Lung (tissue), 12 donors: ENCODE results near the gene ANGEL1. TPM values are rescaled to one million over a fixed set of nuclear protein-coding genes. Genes with fewer than 3 reads are reported as not detected.

Experiments used
- ATAC-seq: fragments of 200-7000 bp; cut with Tn5 transposase; one replicate; pipeline ENCODE4 v1.9.1; 2020; ENCODE audit warnings: moderate number of reproducible peaks; ENCODE audit not compliant: insufficient read depth, low FRiP score
- DNase-seq, 3 donors: peaks; one replicate each; pipeline ENCODE4 v3.0.0-alpha.2; 2013 to 2017
- H3K27ac ChIP-seq, 2 donors: one replicate each; pipeline ENCODE4 v1.5.1; 2013; ENCODE audit warnings: mild to moderate bottlenecking in 2 of 2, moderate library complexity in 2 of 2, control low read depth in 1 of 2, inconsistent platforms in 1 of 2, low read depth in 1 of 2, low read length in 1 of 2
- H3K27me3 ChIP-seq, 3 donors: one replicate each; pipeline ENCODE4 v1.5.1; 2013; ENCODE audit warnings: low read length in 2 of 3; ENCODE audit not compliant: control insufficient read depth in 3 of 3, insufficient read depth in 3 of 3
- H3K36me3 ChIP-seq, 4 donors: one replicate each; pipeline ENCODE4 v1.5.1; 2013; ENCODE audit warnings: low read length in 4 of 4, mild to moderate bottlenecking in 1 of 4, moderate library complexity in 1 of 4; ENCODE audit not compliant: control insufficient read depth in 4 of 4, insufficient read depth in 4 of 4
- H3K4me1 ChIP-seq, 5 donors: one replicate each; pipeline ENCODE4 v1.5.1; 2013; ENCODE audit warnings: low read length in 5 of 5, mild to moderate bottlenecking in 2 of 5, moderate library complexity in 1 of 5; ENCODE audit not compliant: control insufficient read depth in 5 of 5, insufficient read depth in 5 of 5
- H3K4me3 ChIP-seq: one replicate; pipeline ENCODE4 v1.5.1; 2013; ENCODE audit warnings: mild to moderate bottlenecking, control low read depth, moderate library complexity
- H3K9ac ChIP-seq, 2 donors: one replicate each; pipeline ENCODE4 v1.5.1; 2013; ENCODE audit warnings: low read length in 2 of 2, control low read depth in 1 of 2; ENCODE audit not compliant: insufficient read depth in 1 of 2
- H3K9me3 ChIP-seq, 4 donors: one replicate each; pipeline ENCODE4 v1.5.1; 2013; ENCODE audit warnings: low read length in 3 of 4, mild to moderate bottlenecking in 1 of 4, moderate library complexity in 1 of 4; ENCODE audit not compliant: control insufficient read depth in 4 of 4, insufficient read depth in 3 of 4
- CTCF ChIP-seq: IDR thresholded peaks from 2 replicates; pipeline ENCODE4 v1.5.1; 2012; ENCODE audit warnings: mild to moderate bottlenecking; ENCODE audit errors: control extremely low read depth, extremely low read depth
- WGBS, 2 donors: extraction: QIAGEN DNeasy Blood & Tissue Kit; methylation state at CpG; one replicate each; pipeline ENCODE4 v1.1.7; 2013; 5-methylcytosine and 5-hydroxymethylcytosine counted together
- polyA plus RNA-seq, 2 donors: library from polyadenylated mRNA; stranded (reverse); fragments of 200-250 nt; gene quantifications; one replicate each; pipeline ENCODE4 v1.2.1, GENCODE V29; 2013
- total RNA-seq, 2 donors: library from RNA; depleted of rRNA in 1 of 2; stranded (reverse); fragments of >200 nt in 1 of 2; gene quantifications; one replicate each; pipeline ENCODE4 v1.2.1, GENCODE V29; 2014 to 2021
- donor health status: control.
- donor health status: control.
- donor health status: Bipolar disorder and iron deficiency.
- donor health status: healthy.
- donor health status: DM: yes; HTN: yes; CAD: no.

ANGEL1 gene
- total and polyA plus RNA-seq, 4 donors, result 10.4 to 20.4 (median 15.0) TPM

DNA sequence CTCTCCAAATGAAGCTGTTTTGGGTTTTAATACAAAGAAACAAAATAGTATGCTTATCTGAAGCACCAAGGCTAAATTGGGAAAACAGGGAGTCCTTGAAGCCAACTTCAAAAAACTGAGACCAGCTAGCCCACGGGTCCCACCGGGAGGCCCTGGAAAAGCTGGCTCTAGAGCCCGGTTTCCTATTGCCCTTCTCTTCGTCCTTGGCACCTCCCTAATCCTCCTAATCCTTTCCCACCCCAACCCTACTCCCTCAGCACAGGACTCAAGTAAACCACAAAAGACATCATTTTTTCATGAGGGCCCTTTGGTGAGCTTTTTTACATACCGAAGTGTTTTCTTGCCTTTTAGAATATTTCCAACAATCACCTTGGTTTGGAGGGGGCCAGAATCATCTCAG lies 24.8 kb upstream of the ANGEL1 start:
- no peak overlapping the region for H3K27ac ChIP-seq
- TF ChIP-seq CTCF, result no peak
- WGBS, 2 donors, result 69 to 86% methylated on average over 5 of the region's 5 CpGs
- no peak for DNase-seq
- peaks cover 0 to 2% (median 0%) of the 10 kb centered on the region in 5 donors for H3K4me1 ChIP-seq
- H3K36me3 ChIP-seq, result peaks cover 0 to 1% (median 0%) of the 10 kb centered on the region in 4 donors
- peaks cover 0 to 4% (median 0%) of the 10 kb centered on the region in 3 donors for H3K27me3 ChIP-seq
- H3K4me3 ChIP-seq, result no peak overlapping the region
- ATAC-seq, result no peak
- H3K9me3 ChIP-seq, result no peaks in the 10 kb centered on the region
- no peak overlapping the region for H3K9ac ChIP-seq

DNA sequence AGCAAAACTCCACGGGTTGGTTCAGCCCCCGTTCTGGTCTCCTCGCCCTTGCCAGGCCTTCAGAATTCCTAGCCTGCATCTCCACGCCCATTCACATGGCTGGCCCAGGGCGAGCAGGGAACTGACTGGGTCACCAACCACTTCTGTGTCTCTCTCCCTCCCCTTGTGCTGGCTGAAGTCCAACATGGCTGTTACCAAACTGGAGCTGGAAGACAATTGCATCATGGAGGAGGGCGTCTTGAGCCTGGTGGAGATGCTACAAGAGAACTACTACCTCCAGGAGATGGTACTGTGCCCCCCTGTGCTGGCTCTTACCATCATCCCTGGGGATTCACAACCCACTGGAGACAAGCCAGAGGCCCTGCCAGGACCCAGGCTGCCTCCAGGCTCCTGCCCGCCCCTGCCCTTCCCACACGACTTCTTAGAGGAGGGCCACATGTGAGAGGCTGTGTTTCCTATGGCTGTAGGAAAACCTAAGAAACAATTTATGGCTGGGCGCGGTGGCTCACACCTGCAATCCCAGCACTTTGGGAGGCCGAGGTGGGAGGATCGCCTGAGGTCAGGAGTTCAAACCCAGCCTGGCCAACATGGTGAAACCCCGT lies 23.4 kb upstream of the ANGEL1 start:
- WGBS, 2 donors, result 83 to 85% methylated on average over 13 of the region's 13 CpGs
- no peak overlapping the region for H3K4me3 ChIP-seq
- ATAC-seq (no peak), DNase-seq (no peak)
- peaks cover 0 to 4% (median 0%) of the 10 kb centered on the region in 3 donors for H3K27me3 ChIP-seq
- H3K9me3 ChIP-seq, result no peaks in the 10 kb centered on the region
- no peak for TF ChIP-seq CTCF
- no peak overlapping the region for H3K9ac ChIP-seq
- H3K36me3 ChIP-seq, result peaks cover 0 to 1% (median 0%) of the 10 kb centered on the region in 4 donors
- no peak overlapping the region for H3K27ac ChIP-seq
- H3K4me1 ChIP-seq, result peaks cover 0 to 2% (median 0%) of the 10 kb centered on the region in 5 donors

DNA sequence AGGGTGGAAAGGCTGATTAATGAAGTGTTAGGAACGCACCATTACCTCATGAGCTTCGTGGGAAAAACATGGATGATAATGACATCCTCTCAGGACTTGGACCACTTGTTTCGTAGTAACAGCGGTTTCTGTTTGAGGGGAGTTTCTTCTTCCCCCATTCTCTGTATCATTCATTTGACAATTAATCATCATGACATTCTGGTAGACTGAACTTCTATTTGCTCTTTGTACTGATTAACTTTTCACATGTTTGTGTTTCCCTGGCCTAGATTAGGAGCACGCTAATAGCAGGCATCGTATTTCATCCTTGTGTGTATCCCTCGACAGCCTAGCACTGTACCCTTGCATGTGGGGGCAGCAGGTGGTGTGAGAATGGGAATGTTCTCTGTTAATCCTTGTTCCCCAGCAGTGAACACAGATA lies 21.6 kb upstream of the ANGEL1 start:
- ATAC-seq (no peak), DNase-seq (no peak)
- Histone ChIP-seq H3K27ac (no peak overlapping the region), H3K36me3 (peaks cover 0 to 1% (median 0%) of the 10 kb centered on the region in 4 donors), H3K27me3 (peaks cover 0 to 4% (median 0%) of the 10 kb centered on the region in 3 donors), H3K4me1 (peaks cover 0 to 2% (median 0%) of the 10 kb centered on the region in 5 donors), H3K9me3 (no peaks in the 10 kb centered on the region), H3K9ac (no peak overlapping the region), H3K4me3 (no peak overlapping the region)
- WGBS, 2 donors, result 64 to 78% methylated on average over 7 of the region's 7 CpGs
- TF ChIP-seq CTCF, result no peak
